Kidney epithelial cell (primary cell): Measurements from ENCODE around the gene N4BP3. TPM values are rescaled to one million over a fixed set of nuclear protein-coding genes. Genes with fewer than 3 reads are reported as not detected.

Experiments
- DNase-seq: peaks from one replicate; pipeline ENCODE4 v3.0.0-alpha.2; 2010; ENCODE audit warnings: low read depth
- H3K27me3 ChIP-seq: 2 replicates; pipeline ENCODE4 v1.6.0; 2011; ENCODE audit warnings: low read length; ENCODE audit not compliant: control insufficient read depth, insufficient read depth
- H3K36me3 ChIP-seq: 2 replicates; pipeline ENCODE4 v1.5.1; 2011; ENCODE audit warnings: low read length; ENCODE audit not compliant: control insufficient read depth, insufficient read depth
- H3K4me3 ChIP-seq: 2 replicates; pipeline ENCODE4 v1.5.1; 2011; ENCODE audit warnings: low read depth, mild to moderate bottlenecking, control low read depth, low read length
- total RNA-seq: library from RNA; depleted of rRNA; stranded (reverse); fragments of >200 nt; gene quantifications from 2 replicates; pipeline ENCODE4 v1.2.3, GENCODE V29; 2015
- TF ChIP-seq, protein P1 (sequence below): IDR thresholded peaks from 2 replicates; pipeline ENCODE4 v1.5.1; 2011; ENCODE audit warnings: mild to moderate bottlenecking, moderate library complexity, low read length, control low read depth, inconsistent platforms; ENCODE audit not compliant: insufficient read depth, poor library complexity, severe bottlenecking

N4BP3 gene
- total RNA-seq, 1 donor from 2014 or later = 6.8 TPM

DNA sequence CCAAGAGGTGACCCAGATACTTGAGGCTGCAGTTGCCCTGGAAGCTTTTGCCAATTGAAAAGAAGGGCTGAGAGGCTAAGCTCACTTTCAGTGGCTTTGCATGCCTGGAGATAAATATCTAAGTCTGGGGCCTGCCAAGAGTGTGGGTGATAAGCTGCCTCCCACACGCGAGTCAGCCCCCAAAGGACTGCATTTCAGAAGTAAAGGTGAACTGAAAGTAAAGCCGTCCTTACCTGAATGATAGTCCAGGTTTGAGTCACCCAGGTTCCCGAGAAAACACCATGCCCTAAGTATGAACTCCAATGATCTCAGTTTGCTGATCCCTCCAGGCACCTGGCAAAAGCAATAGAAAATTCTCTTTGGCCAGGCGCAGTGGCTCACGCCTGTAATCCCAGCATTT is 22.5 kb upstream of the N4BP3 start:
- H3K27me3 ChIP-seq = no peaks in the 10 kb centered on the region
- no peak overlapping the region for H3K4me3 ChIP-seq
- TF ChIP-seq, protein P1, sequence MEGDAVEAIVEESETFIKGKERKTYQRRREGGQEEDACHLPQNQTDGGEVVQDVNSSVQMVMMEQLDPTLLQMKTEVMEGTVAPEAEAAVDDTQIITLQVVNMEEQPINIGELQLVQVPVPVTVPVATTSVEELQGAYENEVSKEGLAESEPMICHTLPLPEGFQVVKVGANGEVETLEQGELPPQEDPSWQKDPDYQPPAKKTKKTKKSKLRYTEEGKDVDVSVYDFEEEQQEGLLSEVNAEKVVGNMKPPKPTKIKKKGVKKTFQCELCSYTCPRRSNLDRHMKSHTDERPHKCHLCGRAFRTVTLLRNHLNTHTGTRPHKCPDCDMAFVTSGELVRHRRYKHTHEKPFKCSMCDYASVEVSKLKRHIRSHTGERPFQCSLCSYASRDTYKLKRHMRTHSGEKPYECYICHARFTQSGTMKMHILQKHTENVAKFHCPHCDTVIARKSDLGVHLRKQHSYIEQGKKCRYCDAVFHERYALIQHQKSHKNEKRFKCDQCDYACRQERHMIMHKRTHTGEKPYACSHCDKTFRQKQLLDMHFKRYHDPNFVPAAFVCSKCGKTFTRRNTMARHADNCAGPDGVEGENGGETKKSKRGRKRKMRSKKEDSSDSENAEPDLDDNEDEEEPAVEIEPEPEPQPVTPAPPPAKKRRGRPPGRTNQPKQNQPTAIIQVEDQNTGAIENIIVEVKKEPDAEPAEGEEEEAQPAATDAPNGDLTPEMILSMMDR = no peak
- DNase-seq = no peak
- no peaks in the 10 kb centered on the region for H3K36me3 ChIP-seq

DNA sequence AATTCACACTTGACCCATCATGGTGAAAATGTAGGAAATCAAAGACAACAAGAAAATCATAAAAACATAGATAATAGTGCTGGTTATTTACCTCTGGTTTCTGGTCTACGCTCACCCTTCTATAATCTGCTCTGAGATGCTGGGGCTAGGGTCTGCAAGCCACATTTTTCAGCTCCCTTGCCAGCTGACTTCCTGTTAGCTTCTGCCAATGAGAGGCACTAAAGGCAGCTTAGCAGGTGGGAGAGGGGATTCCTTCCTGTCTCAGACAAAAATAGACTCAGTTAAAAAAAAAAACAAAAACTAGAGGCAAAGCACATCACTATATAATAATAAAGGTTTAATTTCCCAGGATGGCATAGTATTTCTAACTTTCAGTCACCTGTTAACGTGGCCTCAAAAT is 20.2 kb upstream of the N4BP3 start:
- no peaks in the 10 kb centered on the region for H3K27me3 ChIP-seq
- DNase-seq = no peak
- TF ChIP-seq, protein P1 = no peak
- H3K36me3 ChIP-seq = no peaks in the 10 kb centered on the region
- H3K4me3 ChIP-seq = no peak overlapping the region

DNA sequence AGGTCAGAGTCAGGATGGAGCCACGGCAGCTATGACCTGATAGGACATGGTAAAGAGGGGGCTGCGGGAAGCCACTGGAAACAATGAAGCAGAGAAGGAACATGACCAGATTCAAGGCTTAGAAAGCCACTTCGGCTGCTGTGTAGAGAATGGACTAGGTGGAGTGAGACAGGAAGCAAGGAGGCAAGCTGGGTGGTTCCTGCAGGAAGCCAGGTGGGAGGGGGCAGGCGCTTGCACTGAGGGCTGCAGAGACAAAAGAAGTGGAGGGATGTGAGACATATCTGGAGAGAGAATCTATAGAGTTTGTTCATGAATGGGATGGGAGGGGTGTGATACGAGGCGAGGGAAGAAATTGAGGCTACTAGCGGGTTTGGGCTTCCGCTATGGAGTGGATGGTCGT is 19.0 kb upstream of the N4BP3 start:
- H3K4me3 ChIP-seq = no peak overlapping the region
- no peak for DNase-seq
- TF ChIP-seq, protein P1 = no peak
- no peaks in the 10 kb centered on the region for H3K27me3 ChIP-seq
- H3K36me3 ChIP-seq = no peaks in the 10 kb centered on the region

- TF ChIP-seq, protein P1 = no peak
- H3K4me3 ChIP-seq = no peak overlapping the region
- no peaks in the 10 kb centered on the region for H3K27me3 ChIP-seq
- no peaks in the 10 kb centered on the region for H3K36me3 ChIP-seq
- DNase-seq = no peak
These were observed 14.6 kb upstream of the N4BP3 start for GRCh38 chr5:178098685-178099084.

DNA sequence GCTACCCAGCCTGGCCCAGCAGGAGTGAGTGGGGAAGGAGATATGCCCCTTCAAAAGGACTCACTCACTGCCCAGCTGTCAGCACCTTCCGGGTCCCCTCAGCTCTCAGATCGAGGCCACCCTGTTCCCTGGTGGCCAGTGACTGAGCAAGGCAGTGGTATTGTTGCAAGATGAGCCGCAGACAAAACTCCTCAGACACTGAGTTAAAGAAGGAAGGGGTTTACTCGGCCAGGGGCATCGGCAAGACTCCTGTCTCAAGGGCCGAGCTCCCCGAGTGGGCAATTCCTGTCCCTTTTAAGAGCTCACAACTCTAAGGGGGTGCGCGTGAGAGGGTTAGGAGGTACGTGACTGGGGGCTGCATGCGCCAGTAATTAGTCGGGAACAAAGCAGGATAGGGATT is 9.7 kb upstream of the N4BP3 start:
- TF ChIP-seq, protein P1 = no peak

GRCh38 chr5:178104492-178104891 is 8.8 kb upstream of the N4BP3 start:
- TF ChIP-seq, protein P1 = no peak
- Histone ChIP-seq H3K36me3 (no peaks in the 10 kb centered on the region), H3K27me3 (peaks cover 6% of the 10 kb centered on the region), H3K4me3 (no peak overlapping the region)
- DNase-seq = no peak

More for the DNA sequence above, 9.7 kb upstream of the N4BP3 start:
- no peak for DNase-seq
- peaks cover 6% of the 10 kb centered on the region for H3K27me3 ChIP-seq
- H3K4me3 ChIP-seq = no peak overlapping the region
- no peaks in the 10 kb centered on the region for H3K36me3 ChIP-seq
